Activated CD8-positive, alpha-beta memory T cell treated with anti-CD3 and anti-CD28 coated beads, Interleukin-2, amount 10 ng/mL, durations not matched to agents 7 days and 5 days (primary cell): ENCODE results near the gene DYNC2I2. TPM values are rescaled to one million over a fixed set of nuclear protein-coding genes. Genes with fewer than 3 reads are reported as not detected.
"Not testable (repeated sequence)": the region's sequence is repeated elsewhere in the genome, so short reads cannot be mapped to it uniquely, and the experiment has no call there.

Experiments
- ATAC-seq: fragments of 150-1000 bp; cut with Tn5 transposase; one replicate; pipeline ENCODE4 v1.10.0; 2021; ENCODE audit warnings: moderate library complexity
- CTCF ChIA-PET: fragments of 350-600 bp; sonication (Branson Sonifier 250); formaldehyde crosslinking; loops from one replicate; lab custom pipeline; 2021; ENCODE audit warnings: antibody characterized with exemption; lab: Charles Lee
- DNase-seq: peaks from one replicate; pipeline ENCODE4 v3.0.0-alpha.2; 2020
- H3K27ac Mint-ChIP-seq: one replicate; pipeline ENCODE4 v1.8.0; 2021; ENCODE audit warnings: mild to moderate bottlenecking, mixed read lengths
- H3K27me3 Mint-ChIP-seq: one replicate; pipeline ENCODE4 v1.8.0; 2021; ENCODE audit warnings: mixed read lengths
- H3K36me3 Mint-ChIP-seq: one replicate; pipeline ENCODE4 v1.8.0; 2021; ENCODE audit warnings: mild to moderate bottlenecking, mixed read lengths
- H3K4me1 Mint-ChIP-seq: one replicate; pipeline ENCODE4 v1.8.0; 2021; ENCODE audit warnings: mixed read lengths
- H3K4me3 Mint-ChIP-seq: one replicate; pipeline ENCODE4 v1.8.0; 2021; ENCODE audit warnings: mild to moderate bottlenecking, moderate library complexity, mixed read lengths
- H3K9me3 Mint-ChIP-seq: one replicate; pipeline ENCODE4 v1.8.0; 2022; ENCODE audit warnings: low read depth, mixed read lengths
- total RNA-seq, 2 experiments: library from RNA; stranded (reverse); gene quantifications; one replicate each; pipeline ENCODE4 v1.2.3, GENCODE V29; 2021

DYNC2I2 gene
- total RNA-seq, 2 experiments from 2014 or later: 52.5 to 67.8 TPM

- no peak for DNase-seq
- H3K36me3 Mint-ChIP-seq: peaks cover 50% of the 10 kb centered on the region
- no peaks in the 10 kb centered on the region for H3K27me3 Mint-ChIP-seq
- no peak overlapping the region for H3K27ac Mint-ChIP-seq
- CTCF ChIA-PET: no interaction called here
- H3K4me3 Mint-ChIP-seq: no peak overlapping the region
- no peak for ATAC-seq
- H3K9me3 Mint-ChIP-seq: no peaks in the 10 kb centered on the region
- peaks cover 26% of the 10 kb centered on the region for H3K4me1 Mint-ChIP-seq
Observed at GRCh38 chr9:128694344-128694743, 37.7 kb upstream of the DYNC2I2 start.

- not testable (repeated sequence) for H3K27me3 Mint-ChIP-seq, ATAC-seq, H3K9me3 Mint-ChIP-seq, H3K27ac Mint-ChIP-seq, H3K4me3 Mint-ChIP-seq, DNase-seq
- H3K36me3 Mint-ChIP-seq: peaks cover 50% of the 10 kb centered on the region
- CTCF ChIA-PET: interaction anchor here (2.0 to 5.5 kb wide), 2 partner anchors 7 to 10 kb away, joined by 4 to 44 read pairs; partner anchors contain the start of gene PKN3
- peaks cover 26% of the 10 kb centered on the region for H3K4me1 Mint-ChIP-seq
Observed at GRCh38 chr9:128693738-128694137, 37.1 kb upstream of the DYNC2I2 start.

GRCh38 chr9:128690684-128691034 lies 34.0 kb upstream of the DYNC2I2 start:
- no peak for DNase-seq
- H3K4me3 Mint-ChIP-seq: peak overlapping the region; percentile 97
- no peaks in the 10 kb centered on the region for H3K9me3 Mint-ChIP-seq
- peaks cover 38% of the 10 kb centered on the region for H3K36me3 Mint-ChIP-seq
- ATAC-seq: no peak
- peak overlapping the region; percentile 94 for H3K27ac Mint-ChIP-seq
- CTCF ChIA-PET: interaction anchor here (0.8 to 5.5 kb wide), 4 partner anchors 10 to 128 kb away, joined by 3 to 44 read pairs (median 3); partner anchors contain the start of genes ENDOG and PKN3
- H3K27me3 Mint-ChIP-seq: no peaks in the 10 kb centered on the region
- peaks cover 55% of the 10 kb centered on the region for H3K4me1 Mint-ChIP-seq

- ATAC-seq (no peak), DNase-seq (peak; percentile 57)
- H3K27ac Mint-ChIP-seq: peak overlapping the region; percentile 94
- peaks cover 61% of the 10 kb centered on the region for H3K4me1 Mint-ChIP-seq
- H3K9me3 Mint-ChIP-seq: no peaks in the 10 kb centered on the region
- H3K27me3 Mint-ChIP-seq: no peaks in the 10 kb centered on the region
- H3K4me3 Mint-ChIP-seq: peak overlapping the region; percentile 97
- CTCF ChIA-PET: interaction anchor here (1.2 to 5.5 kb wide), 4 partner anchors 11 to 128 kb away, joined by 3 to 44 read pairs (median 4); partner anchors contain the start of genes ENDOG and PKN3
- H3K36me3 Mint-ChIP-seq: peaks cover 35% of the 10 kb centered on the region
Observed at GRCh38 chr9:128689820-128690683, 33.4 kb upstream of the DYNC2I2 start.

- peaks cover 67% of the 10 kb centered on the region for H3K4me1 Mint-ChIP-seq
- H3K4me3 Mint-ChIP-seq: peak overlapping the region; percentile 46
- H3K9me3 Mint-ChIP-seq: no peaks in the 10 kb centered on the region
- ATAC-seq: no peak
- H3K36me3 Mint-ChIP-seq: peaks cover 29% of the 10 kb centered on the region
- DNase-seq: peak; percentile 69
- CTCF ChIA-PET: interaction anchor here (1.3 to 5.5 kb wide), 4 partner anchors 11 to 129 kb away, joined by 3 to 44 read pairs (median 4); partner anchors contain the start of genes ENDOG and PKN3
- H3K27me3 Mint-ChIP-seq: no peaks in the 10 kb centered on the region
- no peak overlapping the region for H3K27ac Mint-ChIP-seq
Observed at GRCh38 chr9:128689293-128689774, 32.7 kb upstream of the DYNC2I2 start.

GRCh38 chr9:128688501-128689292 lies 32.0 kb upstream of the DYNC2I2 start, which contains the start of gene SET:
Gene SET, plus strand, starts transcription at chr9:128689222. Its CDS starts 361 bp downstream, at chr9:128689583.
- peak within 1 kb of the TSS; percentile 97 for H3K4me3 Mint-ChIP-seq
- peak within 1 kb of the TSS; percentile 99 for H3K27ac Mint-ChIP-seq
- CTCF ChIA-PET: interaction anchor here (1.2 to 5.5 kb wide), 5 partner anchors 11 to 130 kb away, joined by 3 to 44 read pairs (median 3); partner anchors contain the start of genes ENDOG and PKN3
- ATAC-seq: peak; percentile 83
- no peaks in the 10 kb centered on the region for H3K9me3 Mint-ChIP-seq
- H3K27me3 Mint-ChIP-seq: no peaks in the 10 kb centered on the region
- peak; percentile 95 for DNase-seq
- H3K36me3 Mint-ChIP-seq: peaks cover 29% of the 10 kb centered on the region
- peaks cover 67% of the 10 kb centered on the region for H3K4me1 Mint-ChIP-seq

GRCh38 chr9:128687453-128687852 lies 30.8 kb upstream of the DYNC2I2 start:
- Mint-ChIP-seq H3K4me1 (peaks cover 63% of the 10 kb centered on the region), H3K36me3 (peaks cover 21% of the 10 kb centered on the region), H3K9me3 (no peaks in the 10 kb centered on the region), H3K4me3 (no peak overlapping the region), H3K27me3 (no peaks in the 10 kb centered on the region), H3K27ac (peak overlapping the region; percentile 99)
- no peak for ATAC-seq
- DNase-seq: no peak
- CTCF ChIA-PET: interaction anchor here (1.6 kb wide), 1 partner anchor 15 kb away, joined by 5 read pairs; the partner anchor contains the start of gene PKN3

- H3K36me3 Mint-ChIP-seq: peaks cover 12% of the 10 kb centered on the region
- no peaks in the 10 kb centered on the region for H3K9me3 Mint-ChIP-seq
- peak; percentile 76 for DNase-seq
- ATAC-seq: peak; percentile 28
- CTCF ChIA-PET: interaction anchor here (0.8 to 2.5 kb wide), 4 partner anchors 11 to 37 kb away, joined by 3 to 18 read pairs (median 5); partner anchors contain the start of gene PKN3
- peak overlapping the region; percentile 99 for H3K4me3 Mint-ChIP-seq
- H3K27ac Mint-ChIP-seq: peak overlapping the region; percentile 99
- H3K27me3 Mint-ChIP-seq: no peaks in the 10 kb centered on the region
- H3K4me1 Mint-ChIP-seq: peaks cover 55% of the 10 kb centered on the region
Observed at GRCh38 chr9:128685636-128686489, 29.2 kb upstream of the DYNC2I2 start.

GRCh38 chr9:128684325-128685199 lies 27.9 kb upstream of the DYNC2I2 start:
- peak overlapping the region; percentile 99 for H3K4me3 Mint-ChIP-seq
- H3K27ac Mint-ChIP-seq: peak overlapping the region; percentile 99
- CTCF ChIA-PET: interaction anchor here (0.9 to 2.5 kb wide), 5 partner anchors 12 to 134 kb away, joined by 4 to 18 read pairs (median 5); partner anchors contain the start of genes ENDOG, PKN3 and ZDHHC12
- no peaks in the 10 kb centered on the region for H3K9me3 Mint-ChIP-seq
- H3K36me3 Mint-ChIP-seq: peaks cover 7% of the 10 kb centered on the region
- ATAC-seq (peak; percentile 55), DNase-seq (peak; percentile 91)
- no peaks in the 10 kb centered on the region for H3K27me3 Mint-ChIP-seq
- peaks cover 54% of the 10 kb centered on the region for H3K4me1 Mint-ChIP-seq

GRCh38 chr9:128684065-128684324 lies 27.3 kb upstream of the DYNC2I2 start:
- ATAC-seq: no peak
- Mint-ChIP-seq H3K27me3 (no peaks in the 10 kb centered on the region), H3K4me1 (peaks cover 55% of the 10 kb centered on the region)

GRCh38 chr9:128683340-128684064 lies 26.9 kb upstream of the DYNC2I2 start:
- Mint-ChIP-seq H3K27me3 (no peaks in the 10 kb centered on the region), H3K9me3 (no peaks in the 10 kb centered on the region), H3K4me3 (peak overlapping the region; percentile 99), H3K36me3 (peaks cover 9% of the 10 kb centered on the region), H3K27ac (peak overlapping the region; percentile 99), H3K4me1 (peaks cover 56% of the 10 kb centered on the region)
- ATAC-seq: peak; percentile 34
- CTCF ChIA-PET: interaction anchor here (1.9 to 2.5 kb wide), 2 partner anchors 14 to 18 kb away, joined by 5 to 18 read pairs; partner anchors contain the start of gene PKN3
- DNase-seq: peak; percentile 70

More at GRCh38 chr9:128684065-128684324, 27.3 kb upstream of the DYNC2I2 start:
- CTCF ChIA-PET: interaction anchor here (0.9 to 2.5 kb wide), 5 partner anchors 13 to 134 kb away, joined by 4 to 18 read pairs (median 5); partner anchors contain the start of genes ENDOG, PKN3 and ZDHHC12
- DNase-seq: no peak
- Mint-ChIP-seq H3K36me3 (peaks cover 9% of the 10 kb centered on the region), H3K9me3 (no peaks in the 10 kb centered on the region), H3K27ac (peak overlapping the region; percentile 99), H3K4me3 (peak overlapping the region; percentile 99)
